Measurements from ENCODE around the gene WDR46.

DNA sequence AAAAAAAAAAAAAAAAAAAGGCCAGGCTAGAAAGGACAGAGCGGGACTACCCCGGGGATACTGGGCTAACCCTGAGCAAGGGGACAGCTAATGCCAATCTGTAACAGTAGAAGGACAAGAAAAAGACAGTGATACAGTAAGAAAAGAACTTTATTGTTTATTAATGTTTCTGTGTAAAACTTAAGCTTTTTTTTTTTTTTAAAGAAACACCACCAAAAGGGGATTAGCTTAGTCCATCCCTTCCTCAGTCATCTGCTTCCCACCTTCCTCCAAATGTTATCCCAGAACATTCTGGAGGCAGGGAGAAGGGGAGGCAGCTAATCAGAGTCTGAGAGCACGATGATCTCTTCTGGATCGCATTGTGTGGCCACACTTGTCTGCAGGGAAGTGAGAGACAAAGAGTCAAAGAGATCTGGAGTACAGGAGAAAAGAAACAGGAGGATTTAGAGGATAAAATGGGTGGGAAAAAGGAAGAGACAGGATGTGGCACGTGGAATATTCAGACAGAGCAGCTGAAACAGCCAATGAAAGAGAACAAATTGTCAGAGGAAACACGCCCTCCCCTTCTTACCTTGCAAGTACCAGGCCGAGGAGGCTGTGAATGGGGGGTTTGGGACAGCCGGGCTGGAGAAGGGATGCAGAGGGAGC, 29.5 kb upstream of the WDR46 start:
- TF ChIP-seq, protein P1, sequence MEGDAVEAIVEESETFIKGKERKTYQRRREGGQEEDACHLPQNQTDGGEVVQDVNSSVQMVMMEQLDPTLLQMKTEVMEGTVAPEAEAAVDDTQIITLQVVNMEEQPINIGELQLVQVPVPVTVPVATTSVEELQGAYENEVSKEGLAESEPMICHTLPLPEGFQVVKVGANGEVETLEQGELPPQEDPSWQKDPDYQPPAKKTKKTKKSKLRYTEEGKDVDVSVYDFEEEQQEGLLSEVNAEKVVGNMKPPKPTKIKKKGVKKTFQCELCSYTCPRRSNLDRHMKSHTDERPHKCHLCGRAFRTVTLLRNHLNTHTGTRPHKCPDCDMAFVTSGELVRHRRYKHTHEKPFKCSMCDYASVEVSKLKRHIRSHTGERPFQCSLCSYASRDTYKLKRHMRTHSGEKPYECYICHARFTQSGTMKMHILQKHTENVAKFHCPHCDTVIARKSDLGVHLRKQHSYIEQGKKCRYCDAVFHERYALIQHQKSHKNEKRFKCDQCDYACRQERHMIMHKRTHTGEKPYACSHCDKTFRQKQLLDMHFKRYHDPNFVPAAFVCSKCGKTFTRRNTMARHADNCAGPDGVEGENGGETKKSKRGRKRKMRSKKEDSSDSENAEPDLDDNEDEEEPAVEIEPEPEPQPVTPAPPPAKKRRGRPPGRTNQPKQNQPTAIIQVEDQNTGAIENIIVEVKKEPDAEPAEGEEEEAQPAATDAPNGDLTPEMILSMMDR (IDR thresholded peaks at IDR 0.05), result no peak
- TF ChIP-seq POLR2A (IDR thresholded peaks at IDR 0.05), result no peak
